ENCODE measurements around the gene TMEM150B. TPM values are rescaled to one million over a fixed set of nuclear protein-coding genes. Genes with fewer than 3 reads are reported as not detected.
A peak's percentile ranks its signal among the peaks of the same experiment; 100 is the strongest.

TMEM150B gene
- total and polyA plus RNA-seq, 2 of the 13 experiments (the other 11 are each of a cell fraction or from before 2014, with no cell fraction given), result 1.3 to 1.8 TPM

DNA sequence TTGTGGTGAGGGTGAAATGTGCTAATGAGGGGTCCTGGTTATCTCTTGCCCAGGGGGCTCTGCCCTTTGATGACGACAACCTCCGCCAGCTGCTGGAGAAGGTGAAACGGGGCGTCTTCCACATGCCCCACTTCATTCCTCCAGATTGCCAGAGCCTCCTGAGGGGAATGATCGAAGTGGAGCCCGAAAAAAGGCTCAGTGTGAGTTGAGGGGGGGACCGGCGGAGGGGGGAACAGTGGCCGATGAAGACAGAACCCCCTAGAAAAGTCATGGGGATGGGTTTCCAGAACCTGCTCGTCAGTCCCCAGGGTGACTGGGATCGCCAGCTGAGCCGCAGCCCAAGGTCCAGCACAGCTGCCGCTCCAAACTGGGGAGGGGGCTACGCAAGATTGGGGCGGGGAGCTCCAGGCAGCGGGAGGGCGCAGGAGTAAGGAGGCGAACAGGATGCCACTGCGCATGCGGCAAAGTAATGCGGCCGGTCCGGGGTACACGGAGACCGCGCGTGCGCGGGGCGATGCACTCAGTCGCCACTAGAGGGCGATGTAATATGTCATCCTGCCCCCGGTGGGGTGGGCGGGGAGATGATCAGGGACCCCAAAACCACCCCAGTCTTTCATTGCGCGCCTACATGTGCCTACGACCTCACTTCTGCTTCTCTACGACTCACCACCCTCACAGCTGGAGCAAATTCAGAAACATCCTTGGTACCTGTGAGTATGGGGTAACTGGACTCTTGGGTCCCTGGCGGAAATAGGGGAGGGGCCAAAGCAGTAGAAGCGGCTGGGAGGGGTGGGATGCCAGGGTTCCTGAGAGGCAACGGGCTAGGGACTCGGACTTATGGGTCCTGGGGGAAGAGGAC is 23.5 kb downstream of the TMEM150B start (continued):
- TF ChIP-seq ZNF75D (CRISPR knock-in tag; IDR thresholded peaks at IDR 0.05; ENCODE audit: borderline replicate concordance), result no peak
- TF ChIP-seq ELK4 (CRISPR knock-in tag; IDR thresholded peaks at IDR 0.05; ENCODE audit: borderline replicate concordance), result no peak
- no peak for TF ChIP-seq ZNF775 (CRISPR knock-in tag; IDR thresholded peaks at IDR 0.05; ENCODE audit: borderline replicate concordance)
- no peak for TF ChIP-seq TBL1XR1 (IDR thresholded peaks at IDR 0.05; ENCODE audit: borderline replicate concordance, low read length, partially characterized antibody)
- no peak for TF ChIP-seq THYN1 (CRISPR knock-in tag; IDR thresholded peaks at IDR 0.05; ENCODE audit: borderline replicate concordance, low read depth)
- TF ChIP-seq PRDM10 (CRISPR knock-in tag; IDR thresholded peaks at IDR 0.05; ENCODE audit: low read depth), result no peak
- no peak for TF ChIP-seq MTA3 (CRISPR knock-in tag; IDR thresholded peaks at IDR 0.05)
- TF ChIP-seq, protein P1, sequence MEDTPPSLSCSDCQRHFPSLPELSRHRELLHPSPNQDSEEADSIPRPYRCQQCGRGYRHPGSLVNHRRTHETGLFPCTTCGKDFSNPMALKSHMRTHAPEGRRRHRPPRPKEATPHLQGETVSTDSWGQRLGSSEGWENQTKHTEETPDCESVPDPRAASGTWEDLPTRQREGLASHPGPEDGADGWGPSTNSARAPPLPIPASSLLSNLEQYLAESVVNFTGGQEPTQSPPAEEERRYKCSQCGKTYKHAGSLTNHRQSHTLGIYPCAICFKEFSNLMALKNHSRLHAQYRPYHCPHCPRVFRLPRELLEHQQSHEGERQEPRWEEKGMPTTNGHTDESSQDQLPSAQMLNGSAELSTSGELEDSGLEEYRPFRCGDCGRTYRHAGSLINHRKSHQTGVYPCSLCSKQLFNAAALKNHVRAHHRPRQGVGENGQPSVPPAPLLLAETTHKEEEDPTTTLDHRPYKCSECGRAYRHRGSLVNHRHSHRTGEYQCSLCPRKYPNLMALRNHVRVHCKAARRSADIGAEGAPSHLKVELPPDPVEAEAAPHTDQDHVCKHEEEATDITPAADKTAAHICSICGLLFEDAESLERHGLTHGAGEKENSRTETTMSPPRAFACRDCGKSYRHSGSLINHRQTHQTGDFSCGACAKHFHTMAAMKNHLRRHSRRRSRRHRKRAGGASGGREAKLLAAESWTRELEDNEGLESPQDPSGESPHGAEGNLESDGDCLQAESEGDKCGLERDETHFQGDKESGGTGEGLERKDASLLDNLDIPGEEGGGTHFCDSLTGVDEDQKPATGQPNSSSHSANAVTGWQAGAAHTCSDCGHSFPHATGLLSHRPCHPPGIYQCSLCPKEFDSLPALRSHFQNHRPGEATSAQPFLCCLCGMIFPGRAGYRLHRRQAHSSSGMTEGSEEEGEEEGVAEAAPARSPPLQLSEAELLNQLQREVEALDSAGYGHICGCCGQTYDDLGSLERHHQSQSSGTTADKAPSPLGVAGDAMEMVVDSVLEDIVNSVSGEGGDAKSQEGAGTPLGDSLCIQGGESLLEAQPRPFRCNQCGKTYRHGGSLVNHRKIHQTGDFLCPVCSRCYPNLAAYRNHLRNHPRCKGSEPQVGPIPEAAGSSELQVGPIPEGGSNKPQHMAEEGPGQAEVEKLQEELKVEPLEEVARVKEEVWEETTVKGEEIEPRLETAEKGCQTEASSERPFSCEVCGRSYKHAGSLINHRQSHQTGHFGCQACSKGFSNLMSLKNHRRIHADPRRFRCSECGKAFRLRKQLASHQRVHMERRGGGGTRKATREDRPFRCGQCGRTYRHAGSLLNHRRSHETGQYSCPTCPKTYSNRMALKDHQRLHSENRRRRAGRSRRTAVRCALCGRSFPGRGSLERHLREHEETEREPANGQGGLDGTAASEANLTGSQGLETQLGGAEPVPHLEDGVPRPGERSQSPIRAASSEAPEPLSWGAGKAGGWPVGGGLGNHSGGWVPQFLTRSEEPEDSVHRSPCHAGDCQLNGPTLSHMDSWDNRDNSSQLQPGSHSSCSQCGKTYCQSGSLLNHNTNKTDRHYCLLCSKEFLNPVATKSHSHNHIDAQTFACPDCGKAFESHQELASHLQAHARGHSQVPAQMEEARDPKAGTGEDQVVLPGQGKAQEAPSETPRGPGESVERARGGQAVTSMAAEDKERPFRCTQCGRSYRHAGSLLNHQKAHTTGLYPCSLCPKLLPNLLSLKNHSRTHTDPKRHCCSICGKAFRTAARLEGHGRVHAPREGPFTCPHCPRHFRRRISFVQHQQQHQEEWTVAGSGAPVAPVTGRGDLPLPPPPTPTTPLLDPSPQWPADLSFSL (CRISPR knock-in tag; IDR thresholded peaks at IDR 0.05), result no peak
- TF ChIP-seq CBFB (CRISPR knock-in tag; IDR thresholded peaks at IDR 0.05), result no peak
- no peak for TF ChIP-seq EEA1 (CRISPR knock-in tag; IDR thresholded peaks at IDR 0.05; ENCODE audit: borderline replicate concordance)
- no peak for TF ChIP-seq ZNF232 (CRISPR knock-in tag; IDR thresholded peaks at IDR 0.05; ENCODE audit: borderline replicate concordance)
- no peak for TF ChIP-seq SRF (IDR thresholded peaks at IDR 0.05; ENCODE audit: low read depth, low read length)
- TF ChIP-seq ZNF552 (CRISPR knock-in tag; IDR thresholded peaks at IDR 0.05; ENCODE audit: borderline replicate concordance), result no peak
- TF ChIP-seq, protein P2, sequence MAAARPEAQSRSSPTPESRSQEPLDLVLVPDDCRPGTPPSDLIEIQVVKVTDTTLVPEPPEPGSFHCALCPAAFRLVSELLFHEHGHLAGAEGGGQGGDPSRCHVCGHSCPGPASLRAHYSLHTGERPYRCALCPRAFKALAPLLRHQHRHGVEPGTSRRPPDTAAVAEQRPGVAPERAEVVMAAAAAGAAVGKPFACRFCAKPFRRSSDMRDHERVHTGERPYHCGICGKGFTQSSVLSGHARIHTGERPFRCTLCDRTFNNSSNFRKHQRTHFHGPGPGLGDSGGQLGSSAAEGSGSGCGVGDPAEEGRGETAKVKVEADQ (CRISPR knock-in tag; IDR thresholded peaks at IDR 0.05; ENCODE audit: borderline replicate concordance), result no peak
- no peak for TF ChIP-seq ZNF703 (CRISPR knock-in tag; IDR thresholded peaks at IDR 0.05; ENCODE audit: borderline replicate concordance)
- 0 out of 2 replicates have a peak, but pooled peaks have one; percentile 18 for TF ChIP-seq SRY (CRISPR knock-in tag; IDR thresholded peaks at IDR 0.05)

All from HepG2 (cell line).